Endothelial cell (in vitro differentiated cells): ENCODE data around the gene INSIG1. TPM values are rescaled to one million over a fixed set of nuclear protein-coding genes. Genes with fewer than 3 reads are reported as not detected.

ENCODE experiments used
- DNase-seq: peaks from one replicate; pipeline ENCODE4 v3.0.0; 2021; ENCODE audit warnings: low spot score
- H3K27ac Mint-ChIP-seq: one replicate; pipeline ENCODE4 v1.8.0; 2021; ENCODE audit warnings: mixed read lengths, inconsistent platforms; ENCODE audit not compliant: unreplicated experiment
- H3K27me3 Mint-ChIP-seq: one replicate; pipeline ENCODE4 v1.8.0; 2021; ENCODE audit warnings: mild to moderate bottlenecking, moderate library complexity, mixed read lengths, inconsistent platforms; ENCODE audit not compliant: unreplicated experiment
- H3K36me3 Mint-ChIP-seq: one replicate; pipeline ENCODE4 v1.8.0; 2021; ENCODE audit warnings: mild to moderate bottlenecking, low read depth, mixed read lengths, inconsistent platforms; ENCODE audit not compliant: unreplicated experiment
- H3K4me1 Mint-ChIP-seq: one replicate; pipeline ENCODE4 v1.8.0; 2021; ENCODE audit warnings: mild to moderate bottlenecking, mixed read lengths, inconsistent platforms; ENCODE audit not compliant: unreplicated experiment
- H3K4me3 Mint-ChIP-seq: one replicate; pipeline ENCODE4 v1.8.0; 2021; ENCODE audit warnings: mild to moderate bottlenecking, mixed read lengths, inconsistent platforms; ENCODE audit not compliant: unreplicated experiment
- H3K9me3 Mint-ChIP-seq: one replicate; pipeline ENCODE4 v1.8.0; 2021; ENCODE audit warnings: mixed read lengths, inconsistent platforms; ENCODE audit not compliant: unreplicated experiment
- CTCF ChIP-seq: fragments of 200-600 bp; sonication (generic); IDR thresholded peaks from one replicate; pipeline ENCODE4 v1.5.0; 2021; ENCODE audit warnings: antibody characterized with exemption; ENCODE audit not compliant: unreplicated experiment
- total RNA-seq: library from RNA; stranded (reverse); fragmentation: NEBNext Ultra II Directional; extraction: Animal tissue kit (Norgen Biotek cat#: 25700); gene quantifications from one replicate; pipeline ENCODE4 v1.2.1, GENCODE V29; 2021; ENCODE audit not compliant: unreplicated experiment

The INSIG1 gene
- total RNA-seq, 1 donor from 2014 or later: 53.1 TPM

- DNase-seq: no peak
- no peaks in the 10 kb centered on the region for H3K36me3 Mint-ChIP-seq
- no peak overlapping the region for H3K4me3 Mint-ChIP-seq
- peaks cover 3% of the 10 kb centered on the region for H3K27me3 Mint-ChIP-seq
- no peak for TF ChIP-seq CTCF
- H3K9me3 Mint-ChIP-seq: no peaks in the 10 kb centered on the region
- H3K4me1 Mint-ChIP-seq: no peaks in the 10 kb centered on the region
- H3K27ac Mint-ChIP-seq: no peak overlapping the region
These were observed 40.8 kb upstream of the INSIG1 start for GRCh38 chr7:155256761-155257481.

GRCh38 chr7:155257482-155258225, 40.0 kb upstream of the INSIG1 start:
- Mint-ChIP-seq H3K9me3 (no peaks in the 10 kb centered on the region), H3K27ac (no peak overlapping the region), H3K36me3 (no peaks in the 10 kb centered on the region), H3K4me3 (no peak overlapping the region), H3K4me1 (no peaks in the 10 kb centered on the region), H3K27me3 (peaks cover 3% of the 10 kb centered on the region)
- no peak for TF ChIP-seq CTCF
- no peak for DNase-seq

GRCh38 chr7:155258226-155258560, 39.5 kb upstream of the INSIG1 start:
- Mint-ChIP-seq H3K9me3 (no peaks in the 10 kb centered on the region), H3K27me3 (peaks cover 2% of the 10 kb centered on the region), H3K27ac (no peak overlapping the region), H3K4me1 (no peaks in the 10 kb centered on the region), H3K4me3 (no peak overlapping the region), H3K36me3 (no peaks in the 10 kb centered on the region)
- TF ChIP-seq CTCF: no peak
- DNase-seq: no peak

- Mint-ChIP-seq H3K4me3 (no peak overlapping the region), H3K9me3 (no peaks in the 10 kb centered on the region), H3K27me3 (peaks cover 2% of the 10 kb centered on the region), H3K36me3 (no peaks in the 10 kb centered on the region), H3K27ac (no peak overlapping the region), H3K4me1 (no peaks in the 10 kb centered on the region)
- TF ChIP-seq CTCF: no peak
- no peak for DNase-seq
These were observed 37.7 kb upstream of the INSIG1 start for GRCh38 chr7:155259866-155260497.

- no peak for TF ChIP-seq CTCF
- Mint-ChIP-seq H3K27me3 (peaks cover 2% of the 10 kb centered on the region), H3K9me3 (no peaks in the 10 kb centered on the region), H3K4me3 (no peak overlapping the region), H3K27ac (no peak overlapping the region), H3K4me1 (no peaks in the 10 kb centered on the region), H3K36me3 (no peaks in the 10 kb centered on the region)
- no peak for DNase-seq
These were observed 37.2 kb upstream of the INSIG1 start for GRCh38 chr7:155260498-155260872.
